GM19455 (cell line): ENCODE results near the gene LDB2.

Experiments
- ATAC-seq: cut with Tn5 transposase; IDR thresholded peaks from one replicate; pipeline ENCODE4 v1.9.1; 2021; ENCODE audit not compliant: unreplicated experiment

The LDB2 gene

GRCh38 chr4:16760617-16761363, 137.7 kb downstream of the LDB2 start:
- ATAC-seq: no peak

DNA sequence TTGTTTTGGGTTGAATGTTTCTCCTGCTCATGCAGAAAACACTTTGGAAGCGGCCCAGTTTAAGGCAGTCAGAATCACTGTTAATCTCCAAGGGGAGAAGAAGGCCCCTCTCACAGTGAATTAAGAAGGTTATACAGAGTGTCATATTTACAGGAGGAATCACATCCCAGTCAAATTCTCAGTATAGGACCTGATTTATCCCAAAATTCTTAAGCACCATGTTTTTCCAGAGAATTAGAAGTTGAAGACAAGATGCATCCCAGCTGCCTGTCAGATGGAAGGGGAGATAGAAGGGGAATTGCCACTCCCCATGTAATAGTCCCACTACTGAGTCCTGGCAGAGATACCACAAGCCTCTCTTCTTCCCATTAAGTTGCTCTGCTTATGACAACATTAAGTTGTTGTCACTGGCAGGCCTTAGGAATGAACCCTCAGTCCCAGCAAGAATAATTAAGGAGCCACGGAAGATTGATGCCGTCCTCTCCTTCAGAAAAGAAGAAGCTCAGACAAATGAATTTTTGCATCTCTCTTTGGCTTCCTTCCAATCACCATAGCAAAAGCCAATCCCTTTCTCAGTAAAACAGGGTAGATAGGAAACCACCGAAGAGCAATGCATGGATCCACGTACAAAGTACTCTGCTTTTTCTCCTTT, 138.4 kb downstream of the LDB2 start:
- no peak for ATAC-seq

- ATAC-seq: no peak
Observed at GRCh38 chr4:16758816-16759215, 139.6 kb downstream of the LDB2 start.

- no peak for ATAC-seq
Observed at GRCh38 chr4:16758255-16758654, 140.2 kb downstream of the LDB2 start.

GRCh38 chr4:16757080-16757521, 141.3 kb downstream of the LDB2 start:
- ATAC-seq: no peak

GRCh38 chr4:16754104-16754503, 144.3 kb downstream of the LDB2 start:
- no peak for ATAC-seq

DNA sequence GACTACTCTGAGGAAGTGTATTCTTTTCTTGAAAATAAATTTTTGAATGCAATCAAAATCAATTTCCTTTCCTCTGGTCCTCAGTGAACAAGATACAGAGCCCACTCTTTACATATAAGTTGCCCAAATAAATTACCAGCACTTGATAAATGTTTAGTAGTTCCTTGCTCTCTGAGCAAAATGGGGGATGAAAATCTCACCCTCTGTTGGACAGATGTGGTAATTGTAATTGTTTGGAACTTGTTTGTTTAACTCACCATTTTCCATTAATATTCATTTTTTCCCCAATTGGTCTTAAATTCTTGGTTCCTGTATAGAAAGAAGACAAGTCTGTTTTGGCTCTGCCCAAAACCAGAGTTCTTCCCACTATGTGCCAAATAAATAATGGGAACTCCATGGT, 146.3 kb downstream of the LDB2 start:
- no peak for ATAC-seq

- no peak for ATAC-seq
Observed at GRCh38 chr4:16750882-16751642, 147.4 kb downstream of the LDB2 start.

DNA sequence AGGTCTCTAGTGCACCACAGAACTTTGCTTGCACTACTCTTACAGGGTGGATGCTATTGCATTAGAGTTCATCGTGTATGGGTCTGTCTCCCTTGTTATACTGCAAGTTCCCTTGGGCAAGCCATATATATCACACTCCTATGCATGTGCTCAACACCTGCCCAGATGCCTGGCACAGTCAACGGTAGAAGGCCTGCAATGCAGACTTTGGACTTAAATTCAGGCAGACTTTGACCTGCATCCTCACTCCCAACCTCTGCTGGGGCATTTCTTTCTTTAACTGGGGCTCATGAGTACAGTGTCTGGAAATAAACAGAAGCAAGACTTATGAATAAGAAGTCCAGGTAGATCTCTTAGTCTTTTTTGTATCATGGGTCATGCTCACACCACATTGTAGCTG, 148.2 kb downstream of the LDB2 start:
- ATAC-seq: no peak

DNA sequence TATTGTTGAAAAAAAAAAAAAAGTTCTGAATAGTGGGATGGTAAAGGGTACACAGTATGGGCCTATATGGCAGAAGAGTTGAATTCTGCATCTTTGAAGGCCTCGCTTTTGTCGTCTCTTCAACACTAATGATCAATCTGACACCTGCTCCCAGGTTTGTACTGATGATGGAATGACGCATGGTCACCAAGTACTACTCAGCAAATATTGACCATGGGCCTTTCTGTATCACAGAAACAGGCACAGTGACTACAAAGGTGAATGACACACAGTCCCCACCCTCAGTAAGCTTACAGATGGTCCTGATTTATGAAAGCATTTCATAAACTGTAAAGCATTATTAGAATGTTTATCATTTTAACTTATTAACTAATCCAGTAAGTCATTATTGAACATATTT, 152.6 kb downstream of the LDB2 start:
- no peak for ATAC-seq

DNA sequence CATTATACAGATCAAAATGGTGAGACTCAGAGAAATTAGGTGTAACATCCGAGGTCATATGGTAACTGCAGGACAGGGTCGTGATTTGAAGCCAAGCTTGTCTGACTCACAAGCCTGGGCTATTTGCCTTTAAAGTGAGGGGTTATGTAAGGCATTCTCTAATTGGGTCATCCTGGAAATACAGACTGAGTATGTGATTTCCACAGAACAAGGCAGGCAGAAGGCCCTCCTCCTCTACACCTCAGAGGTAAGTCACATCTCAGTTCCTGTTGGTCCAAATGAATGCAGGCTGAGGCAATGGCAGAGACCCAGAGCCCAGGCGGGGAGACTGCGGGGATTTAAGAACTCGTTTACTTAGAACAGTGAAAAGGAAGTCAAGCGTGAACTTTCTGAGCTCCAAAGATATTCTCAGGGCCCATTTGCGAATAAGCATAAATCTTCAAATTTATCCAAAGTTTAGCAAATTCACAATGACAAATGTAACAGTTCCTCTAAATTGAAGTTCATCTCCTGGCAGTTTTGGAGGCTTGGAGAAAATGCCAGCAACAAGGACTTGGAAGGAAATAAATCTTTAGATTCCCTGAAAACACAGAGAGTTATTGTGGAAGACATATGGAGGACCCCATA, 153.3 kb downstream of the LDB2 start:
- no peak for ATAC-seq

GRCh38 chr4:16741287-16741686, 157.2 kb downstream of the LDB2 start:
- no peak for ATAC-seq

DNA sequence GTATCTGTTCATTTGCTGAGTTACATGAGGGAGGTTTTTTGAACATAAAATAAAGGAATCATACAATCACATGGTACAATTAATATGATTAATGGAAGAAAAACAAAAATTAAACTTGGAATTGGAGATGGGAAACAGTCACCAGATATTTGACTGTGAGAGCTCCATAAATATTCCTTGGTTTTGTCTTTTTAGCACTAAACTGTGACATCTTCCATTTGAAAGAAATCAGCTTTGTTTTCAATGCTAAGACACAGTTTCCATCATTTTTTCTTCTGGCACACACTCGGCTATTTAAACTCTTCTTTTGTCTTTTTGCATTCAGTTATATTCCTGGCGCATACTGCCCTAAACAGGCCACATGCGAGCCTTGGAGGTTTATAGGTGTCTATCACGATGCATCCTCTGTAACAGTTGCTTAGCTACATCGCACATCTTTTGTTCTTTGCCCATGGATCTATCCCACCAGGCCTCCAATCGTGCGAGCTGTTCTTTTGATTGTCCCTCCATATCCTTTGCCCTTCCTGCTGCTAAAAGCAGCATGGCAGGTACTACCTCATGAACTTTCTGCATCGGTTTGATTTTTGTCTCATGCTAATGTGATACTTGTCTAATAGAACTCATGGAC, 158.3 kb downstream of the LDB2 start:
- no peak for ATAC-seq

GRCh38 chr4:16738558-16738957, 159.9 kb downstream of the LDB2 start:
- no peak for ATAC-seq

GRCh38 chr4:16733509-16733908, 164.9 kb downstream of the LDB2 start:
- ATAC-seq: no peak

GRCh38 chr4:16732741-16733140, 165.7 kb downstream of the LDB2 start:
- no peak for ATAC-seq

GRCh38 chr4:16731776-16732380, 166.6 kb downstream of the LDB2 start:
- no peak for ATAC-seq

GRCh38 chr4:16730522-16731205, 167.8 kb downstream of the LDB2 start:
- no peak for ATAC-seq

- no peak for ATAC-seq
Observed at GRCh38 chr4:16729336-16729735, 169.1 kb downstream of the LDB2 start.

- no peak for ATAC-seq
Observed at GRCh38 chr4:16728849-16729248, 169.6 kb downstream of the LDB2 start.
